Measurements from ENCODE around the gene TSFM. TPM values are rescaled to one million over a fixed set of nuclear protein-coding genes. Genes with fewer than 3 reads are reported as not detected.

TSFM gene
- total RNA-seq, 1 donor from 2014 or later = 18.1 TPM

DNA sequence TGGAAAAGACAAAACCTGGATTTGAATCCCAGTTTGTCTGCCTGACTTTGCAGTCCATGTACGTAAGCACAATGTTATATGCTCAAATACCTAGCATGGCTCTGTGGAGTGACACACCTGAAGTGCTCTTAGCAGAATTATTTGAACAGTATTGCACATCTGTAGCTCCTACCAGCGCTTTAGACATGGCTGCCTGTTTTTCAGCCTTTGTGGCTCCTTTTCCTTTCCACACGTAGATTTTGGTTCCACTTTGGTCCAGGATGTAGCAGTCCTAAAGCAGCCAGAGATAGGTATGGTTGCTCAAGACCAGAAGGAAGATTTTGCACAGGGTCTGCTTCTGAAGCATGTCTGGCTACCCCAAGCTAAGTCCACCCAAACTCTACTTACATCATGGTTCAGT lies 26.8 kb downstream of the TSFM start:
- H3K36me3 Mint-ChIP-seq = no peaks in the 10 kb centered on the region
- no peaks in the 10 kb centered on the region for H3K36me3 ChIP-seq

DNA sequence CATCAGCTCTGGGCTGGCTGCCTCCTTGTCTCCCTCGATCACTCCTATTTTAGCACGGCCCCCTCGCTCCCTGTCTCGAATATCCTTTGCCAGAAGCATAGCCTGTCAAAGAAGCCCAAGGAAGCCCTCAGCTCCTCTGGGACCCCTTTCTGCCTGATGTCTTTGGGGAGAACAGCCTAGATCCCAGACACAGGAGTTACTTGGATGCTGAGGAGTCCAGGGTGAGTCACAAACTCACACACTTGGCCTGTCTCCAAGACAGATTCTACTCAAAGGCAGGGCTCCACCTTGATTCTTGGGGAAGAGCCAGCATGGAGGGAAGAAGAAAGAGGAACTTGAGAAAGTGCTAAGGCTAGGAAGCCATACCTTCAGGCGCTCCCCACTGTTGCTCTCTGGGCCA lies 27.9 kb downstream of the TSFM start:
- Histone ChIP-seq H3K36me3 (no peaks in the 10 kb centered on the region), H3F3A (ENCODE audit: low read depth) (no peaks in the 10 kb centered on the region), H4K20me1 (ENCODE audit: low read depth) (no peaks in the 10 kb centered on the region), H3K4me1 (no peaks in the 10 kb centered on the region), H3K9ac (no peak overlapping the region), H2AFZ (replicated peaks) (no peak overlapping the region), H3K9me3 (ENCODE audit: low read depth) (no peaks in the 10 kb centered on the region), H3K27me3 (no peaks in the 10 kb centered on the region), H3K4me3 (no peak overlapping the region), H3K79me2 (ENCODE audit: low read depth) (no peaks in the 10 kb centered on the region), H3K4me2 (no peak overlapping the region), H3K27ac (no peak overlapping the region)
- Mint-ChIP-seq H3K27me3 (ENCODE audit: insufficient read depth, low read depth) (peaks cover 6% of the 10 kb centered on the region), H3K4me3 (no peak overlapping the region), H3K27ac (no peak overlapping the region), H3K9me3 (no peaks in the 10 kb centered on the region), H3K4me1 (no peaks in the 10 kb centered on the region), H3K36me3 (no peaks in the 10 kb centered on the region)
- TF ChIP-seq, protein P1, sequence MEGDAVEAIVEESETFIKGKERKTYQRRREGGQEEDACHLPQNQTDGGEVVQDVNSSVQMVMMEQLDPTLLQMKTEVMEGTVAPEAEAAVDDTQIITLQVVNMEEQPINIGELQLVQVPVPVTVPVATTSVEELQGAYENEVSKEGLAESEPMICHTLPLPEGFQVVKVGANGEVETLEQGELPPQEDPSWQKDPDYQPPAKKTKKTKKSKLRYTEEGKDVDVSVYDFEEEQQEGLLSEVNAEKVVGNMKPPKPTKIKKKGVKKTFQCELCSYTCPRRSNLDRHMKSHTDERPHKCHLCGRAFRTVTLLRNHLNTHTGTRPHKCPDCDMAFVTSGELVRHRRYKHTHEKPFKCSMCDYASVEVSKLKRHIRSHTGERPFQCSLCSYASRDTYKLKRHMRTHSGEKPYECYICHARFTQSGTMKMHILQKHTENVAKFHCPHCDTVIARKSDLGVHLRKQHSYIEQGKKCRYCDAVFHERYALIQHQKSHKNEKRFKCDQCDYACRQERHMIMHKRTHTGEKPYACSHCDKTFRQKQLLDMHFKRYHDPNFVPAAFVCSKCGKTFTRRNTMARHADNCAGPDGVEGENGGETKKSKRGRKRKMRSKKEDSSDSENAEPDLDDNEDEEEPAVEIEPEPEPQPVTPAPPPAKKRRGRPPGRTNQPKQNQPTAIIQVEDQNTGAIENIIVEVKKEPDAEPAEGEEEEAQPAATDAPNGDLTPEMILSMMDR (IDR thresholded peaks at IDR 0.05) = no peak
- TF ChIP-seq EZH2 (IDR thresholded peaks at IDR 0.05) (no peak), EZH2phosphoT487 (IDR thresholded peaks at IDR 0.05) (no peak)
- no peak for DNase-seq (ENCODE audit: low spot score)

More for the DNA sequence above, 26.8 kb downstream of the TSFM start:
- Mint-ChIP-seq H3K4me3 (no peak overlapping the region), H3K27me3 (ENCODE audit: insufficient read depth, low read depth) (peaks cover 6% of the 10 kb centered on the region), H3K9me3 (no peaks in the 10 kb centered on the region), H3K4me1 (no peaks in the 10 kb centered on the region), H3K27ac (no peak overlapping the region)
- Histone ChIP-seq H3K4me2 (no peak overlapping the region), H3K27ac (no peak overlapping the region), H4K20me1 (ENCODE audit: low read depth) (no peaks in the 10 kb centered on the region), H3F3A (ENCODE audit: low read depth) (no peaks in the 10 kb centered on the region), H3K9me3 (ENCODE audit: low read depth) (no peaks in the 10 kb centered on the region), H3K27me3 (no peaks in the 10 kb centered on the region), H2AFZ (replicated peaks) (no peak overlapping the region), H3K79me2 (ENCODE audit: low read depth) (no peaks in the 10 kb centered on the region), H3K9ac (no peak overlapping the region), H3K4me1 (no peaks in the 10 kb centered on the region), H3K4me3 (no peak overlapping the region)
- TF ChIP-seq EZH2phosphoT487 (IDR thresholded peaks at IDR 0.05) = no peak
- no peak for TF ChIP-seq EZH2 (IDR thresholded peaks at IDR 0.05)
- TF ChIP-seq, protein P1 (IDR thresholded peaks at IDR 0.05) = no peak
- DNase-seq (ENCODE audit: low spot score) = no peak

DNA sequence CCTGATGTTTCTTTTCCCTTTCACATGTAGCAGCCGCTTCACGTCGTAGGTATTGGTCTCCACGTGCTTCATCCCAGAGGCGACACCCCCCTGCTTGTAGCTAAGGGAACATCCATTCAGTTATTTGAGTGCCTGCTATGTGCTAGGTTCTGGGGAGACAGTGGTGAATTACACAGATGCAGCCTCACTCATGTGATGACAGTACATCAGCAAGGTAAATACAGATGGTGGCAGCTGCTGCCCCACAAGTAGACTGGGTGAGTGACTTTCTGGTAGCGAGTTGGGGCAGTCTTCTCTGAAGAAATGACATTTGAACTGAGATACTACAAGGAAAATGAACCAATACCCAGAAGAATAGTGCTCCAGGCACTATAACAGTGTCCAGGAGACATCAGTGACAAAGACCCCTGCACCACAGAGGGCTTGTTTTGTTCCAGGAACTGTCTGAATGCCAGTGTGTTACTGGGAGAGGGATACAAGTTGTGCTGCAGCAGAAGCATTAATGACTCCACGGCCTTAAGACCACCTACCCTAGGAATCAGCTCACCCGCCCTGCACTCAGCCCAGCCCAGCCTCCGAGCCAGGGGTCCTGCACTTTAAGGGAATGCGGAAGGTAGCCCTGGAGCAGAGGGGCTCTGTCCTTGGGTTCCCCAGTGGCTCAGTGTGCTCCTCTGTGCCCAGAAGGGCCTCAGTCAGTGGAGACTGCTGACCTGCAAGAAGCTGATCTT lies 28.6 kb downstream of the TSFM start:
- H3K27ac ChIP-seq = no peak overlapping the region
- DNase-seq (ENCODE audit: low spot score) = no peak
- no peaks in the 10 kb centered on the region for H3K27me3 ChIP-seq
- no peaks in the 10 kb centered on the region for H3K4me1 ChIP-seq
- no peak overlapping the region for H2AFZ ChIP-seq (replicated peaks)
- H3K79me2 ChIP-seq (ENCODE audit: low read depth) = no peaks in the 10 kb centered on the region
- Mint-ChIP-seq H3K27me3 (ENCODE audit: insufficient read depth, low read depth) (peaks cover 6% of the 10 kb centered on the region), H3K4me3 (no peak overlapping the region), H3K27ac (no peak overlapping the region), H3K9me3 (no peaks in the 10 kb centered on the region), H3K36me3 (no peaks in the 10 kb centered on the region), H3K4me1 (no peaks in the 10 kb centered on the region)
- H3F3A ChIP-seq (ENCODE audit: low read depth) = no peaks in the 10 kb centered on the region
- H3K36me3 ChIP-seq = no peaks in the 10 kb centered on the region
- H3K9ac ChIP-seq = no peak overlapping the region
- no peaks in the 10 kb centered on the region for H3K9me3 ChIP-seq (ENCODE audit: low read depth)
- TF ChIP-seq EZH2phosphoT487 (IDR thresholded peaks at IDR 0.05) (no peak), EZH2 (IDR thresholded peaks at IDR 0.05) (no peak)
- TF ChIP-seq, protein P1 (IDR thresholded peaks at IDR 0.05) = no peak
- no peaks in the 10 kb centered on the region for H4K20me1 ChIP-seq (ENCODE audit: low read depth)
- H3K4me2 ChIP-seq = no peak overlapping the region
- no peak overlapping the region for H3K4me3 ChIP-seq
